ENCODE measurements around the gene CCDC195. TPM values are rescaled to one million over a fixed set of nuclear protein-coding genes. Genes with fewer than 3 reads are reported as not detected.

CCDC195 gene
- total RNA-seq, 1 donor from 2014 or later: not detected

GRCh38 chr2:224694502-224694901 is 21.7 kb downstream of the CCDC195 start:
- H3K4me1 Mint-ChIP-seq: peaks cover 6% of the 10 kb centered on the region
- no peak for DNase-seq (ENCODE audit: low spot score)
- Histone ChIP-seq H3F3A (ENCODE audit: low read depth) (no peaks in the 10 kb centered on the region), H2AFZ (replicated peaks) (no peak overlapping the region), H3K27ac (no peak overlapping the region), H3K4me1 (no peaks in the 10 kb centered on the region), H3K9me3 (ENCODE audit: low read depth) (no peaks in the 10 kb centered on the region), H3K36me3 (no peaks in the 10 kb centered on the region), H3K9ac (no peak overlapping the region), H3K4me3 (no peak overlapping the region), H4K20me1 (ENCODE audit: low read depth) (no peaks in the 10 kb centered on the region), H3K79me2 (ENCODE audit: low read depth) (no peaks in the 10 kb centered on the region), H3K4me2 (no peak overlapping the region), H3K27me3 (no peaks in the 10 kb centered on the region)
- H3K36me3 Mint-ChIP-seq: no peaks in the 10 kb centered on the region
- no peak overlapping the region for H3K27ac Mint-ChIP-seq
- no peaks in the 10 kb centered on the region for H3K9me3 Mint-ChIP-seq
- no peak overlapping the region for H3K4me3 Mint-ChIP-seq
- no peaks in the 10 kb centered on the region for H3K27me3 Mint-ChIP-seq (ENCODE audit: insufficient read depth, low read depth)
- no peak for TF ChIP-seq CTCF (IDR thresholded peaks at IDR 0.05)
- no peak for TF ChIP-seq EZH2 (IDR thresholded peaks at IDR 0.05)
- no peak for TF ChIP-seq EZH2phosphoT487 (IDR thresholded peaks at IDR 0.05)

GRCh38 chr2:224691563-224691962 is 24.6 kb downstream of the CCDC195 start:
- no peak for TF ChIP-seq CTCF (IDR thresholded peaks at IDR 0.05)
- TF ChIP-seq EZH2 (IDR thresholded peaks at IDR 0.05): no peak
- TF ChIP-seq EZH2phosphoT487 (IDR thresholded peaks at IDR 0.05): no peak
- Histone ChIP-seq H4K20me1 (ENCODE audit: low read depth) (no peaks in the 10 kb centered on the region), H3K9ac (no peak overlapping the region), H3K4me3 (no peak overlapping the region), H2AFZ (replicated peaks) (no peak overlapping the region), H3F3A (ENCODE audit: low read depth) (no peaks in the 10 kb centered on the region), H3K79me2 (ENCODE audit: low read depth) (no peaks in the 10 kb centered on the region), H3K36me3 (no peaks in the 10 kb centered on the region), H3K4me2 (no peak overlapping the region), H3K4me1 (no peaks in the 10 kb centered on the region), H3K27ac (no peak overlapping the region), H3K9me3 (ENCODE audit: low read depth) (no peaks in the 10 kb centered on the region), H3K27me3 (no peaks in the 10 kb centered on the region)
- DNase-seq (ENCODE audit: low spot score): no peak
- Mint-ChIP-seq H3K4me1 (peaks cover 7% of the 10 kb centered on the region), H3K36me3 (no peaks in the 10 kb centered on the region), H3K27me3 (ENCODE audit: insufficient read depth, low read depth) (no peaks in the 10 kb centered on the region), H3K27ac (no peak overlapping the region), H3K4me3 (no peak overlapping the region), H3K9me3 (no peaks in the 10 kb centered on the region)

- no peak overlapping the region for H3K9ac ChIP-seq
- no peaks in the 10 kb centered on the region for H3K79me2 ChIP-seq (ENCODE audit: low read depth)
- no peak overlapping the region for H2AFZ ChIP-seq (replicated peaks)
- peaks cover 7% of the 10 kb centered on the region for H3K4me1 Mint-ChIP-seq
- H3K9me3 Mint-ChIP-seq: no peaks in the 10 kb centered on the region
- H3K36me3 Mint-ChIP-seq: no peaks in the 10 kb centered on the region
- DNase-seq (ENCODE audit: low spot score): no peak
- no peaks in the 10 kb centered on the region for H3K4me1 ChIP-seq
- TF ChIP-seq EZH2 (IDR thresholded peaks at IDR 0.05) (no peak), CTCF (IDR thresholded peaks at IDR 0.05) (no peak), EZH2phosphoT487 (IDR thresholded peaks at IDR 0.05) (no peak)
- H3K27ac ChIP-seq: no peak overlapping the region
- H3K27ac Mint-ChIP-seq: no peak overlapping the region
- no peaks in the 10 kb centered on the region for H3F3A ChIP-seq (ENCODE audit: low read depth)
- H3K4me3 ChIP-seq: no peak overlapping the region
- H3K27me3 Mint-ChIP-seq (ENCODE audit: insufficient read depth, low read depth): no peaks in the 10 kb centered on the region
- no peak overlapping the region for H3K4me3 Mint-ChIP-seq
- H3K9me3 ChIP-seq (ENCODE audit: low read depth): no peaks in the 10 kb centered on the region
- H3K27me3 ChIP-seq: no peaks in the 10 kb centered on the region
- no peak overlapping the region for H3K4me2 ChIP-seq
- no peaks in the 10 kb centered on the region for H3K36me3 ChIP-seq
- no peaks in the 10 kb centered on the region for H4K20me1 ChIP-seq (ENCODE audit: low read depth)
Measured at GRCh38 chr2:224690868-224691267, 25.3 kb downstream of the CCDC195 start.
